HL-60 (cell line): ENCODE results near the gene DRC7.

Experiments
- DNase-seq, 2 experiments: peaks; one replicate each; pipeline ENCODE4 v3.0.0-alpha.2; 2010 to 2020; ENCODE audit warnings: low read depth in 1 of 2, low spot score in 1 of 2
- H3K27ac ChIP-seq: fragments of 250-450 bp; sonication (Bioruptor Pico); replicated peaks from 2 replicates; pipeline ENCODE4 v1.5.1; 2020; ENCODE audit warnings: mild to moderate bottlenecking, moderate library complexity
- H3K27me3 ChIP-seq: fragments of 250-450 bp; sonication (Bioruptor Pico); 2 replicates; pipeline ENCODE4 v1.5.1; 2021; ENCODE audit warnings: mild to moderate bottlenecking, moderate library complexity; ENCODE audit not compliant: insufficient read depth, poor library complexity, severe bottlenecking
- H3K4me3 ChIP-seq: replicated peaks from 2 replicates; pipeline ENCODE4 v1.5.1; 2011; ENCODE audit warnings: mild to moderate bottlenecking, control low read depth, low read length; ENCODE audit not compliant: insufficient read depth
- GABPA ChIP-seq: IDR thresholded peaks from 2 replicates; pipeline ENCODE4 v1.6.1; 2012; ENCODE audit warnings: low read depth
- POLR2AphosphoS5 ChIP-seq: IDR thresholded peaks from 2 replicates; pipeline ENCODE4 v1.6.1; 2012; ENCODE audit warnings: low read depth
- SPI1 ChIP-seq: IDR thresholded peaks from 2 replicates; pipeline ENCODE4 v1.6.1; 2012; ENCODE audit warnings: low read depth, mild to moderate bottlenecking, borderline replicate concordance
- TF ChIP-seq, protein P1 (sequence below): IDR thresholded peaks from 2 replicates; pipeline ENCODE4 v1.6.1; 2012; ENCODE audit warnings: low read depth; ENCODE audit not compliant: insufficient replicate concordance
- TF ChIP-seq, protein P2 (sequence below): IDR thresholded peaks from one replicate; pipeline ENCODE4 v1.5.1; 2011; ENCODE audit warnings: low read length, control low read depth, inconsistent platforms; ENCODE audit not compliant: insufficient read depth

Gene DRC7

DNA sequence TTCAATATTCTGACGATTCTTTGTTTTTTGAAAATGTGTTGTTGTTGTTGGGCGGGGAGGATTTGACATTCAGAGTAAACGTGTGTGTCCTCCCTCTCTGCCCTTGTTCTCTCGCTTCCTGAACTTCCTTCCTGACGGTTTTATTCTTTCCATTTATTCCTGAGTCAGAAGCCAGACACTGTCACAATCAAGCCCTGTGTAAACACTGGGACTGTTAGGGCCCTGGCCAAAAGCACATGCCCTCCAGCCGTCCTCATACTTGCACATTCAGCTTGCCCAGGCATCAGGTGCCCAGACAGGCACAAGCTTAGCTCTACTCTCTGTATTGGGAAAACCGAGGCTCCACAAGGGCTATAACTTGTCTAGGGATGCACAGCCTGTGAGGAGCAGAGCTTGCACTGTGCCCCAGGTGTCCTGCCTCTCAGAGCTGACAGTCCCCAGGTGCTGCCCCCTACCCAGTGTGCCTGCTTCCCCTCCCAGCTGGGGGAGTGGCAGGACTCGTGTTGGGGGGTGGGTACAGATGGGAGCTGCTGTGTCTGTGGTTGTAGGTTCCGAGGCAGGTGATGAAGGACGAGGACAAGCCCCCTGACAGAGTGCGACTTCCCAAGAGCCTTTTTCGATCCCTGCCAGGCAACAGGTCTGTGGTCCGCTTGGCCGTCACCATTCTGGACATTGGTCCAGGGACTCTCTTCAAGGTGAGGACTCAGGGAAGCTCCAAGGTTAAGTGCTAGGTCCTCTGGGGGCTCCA lies 16.8 kb upstream of the DRC7 start:
- TF ChIP-seq, protein P1, sequence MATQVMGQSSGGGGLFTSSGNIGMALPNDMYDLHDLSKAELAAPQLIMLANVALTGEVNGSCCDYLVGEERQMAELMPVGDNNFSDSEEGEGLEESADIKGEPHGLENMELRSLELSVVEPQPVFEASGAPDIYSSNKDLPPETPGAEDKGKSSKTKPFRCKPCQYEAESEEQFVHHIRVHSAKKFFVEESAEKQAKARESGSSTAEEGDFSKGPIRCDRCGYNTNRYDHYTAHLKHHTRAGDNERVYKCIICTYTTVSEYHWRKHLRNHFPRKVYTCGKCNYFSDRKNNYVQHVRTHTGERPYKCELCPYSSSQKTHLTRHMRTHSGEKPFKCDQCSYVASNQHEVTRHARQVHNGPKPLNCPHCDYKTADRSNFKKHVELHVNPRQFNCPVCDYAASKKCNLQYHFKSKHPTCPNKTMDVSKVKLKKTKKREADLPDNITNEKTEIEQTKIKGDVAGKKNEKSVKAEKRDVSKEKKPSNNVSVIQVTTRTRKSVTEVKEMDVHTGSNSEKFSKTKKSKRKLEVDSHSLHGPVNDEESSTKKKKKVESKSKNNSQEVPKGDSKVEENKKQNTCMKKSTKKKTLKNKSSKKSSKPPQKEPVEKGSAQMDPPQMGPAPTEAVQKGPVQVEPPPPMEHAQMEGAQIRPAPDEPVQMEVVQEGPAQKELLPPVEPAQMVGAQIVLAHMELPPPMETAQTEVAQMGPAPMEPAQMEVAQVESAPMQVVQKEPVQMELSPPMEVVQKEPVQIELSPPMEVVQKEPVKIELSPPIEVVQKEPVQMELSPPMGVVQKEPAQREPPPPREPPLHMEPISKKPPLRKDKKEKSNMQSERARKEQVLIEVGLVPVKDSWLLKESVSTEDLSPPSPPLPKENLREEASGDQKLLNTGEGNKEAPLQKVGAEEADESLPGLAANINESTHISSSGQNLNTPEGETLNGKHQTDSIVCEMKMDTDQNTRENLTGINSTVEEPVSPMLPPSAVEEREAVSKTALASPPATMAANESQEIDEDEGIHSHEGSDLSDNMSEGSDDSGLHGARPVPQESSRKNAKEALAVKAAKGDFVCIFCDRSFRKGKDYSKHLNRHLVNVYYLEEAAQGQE, result no peak
- TF ChIP-seq, protein P2, sequence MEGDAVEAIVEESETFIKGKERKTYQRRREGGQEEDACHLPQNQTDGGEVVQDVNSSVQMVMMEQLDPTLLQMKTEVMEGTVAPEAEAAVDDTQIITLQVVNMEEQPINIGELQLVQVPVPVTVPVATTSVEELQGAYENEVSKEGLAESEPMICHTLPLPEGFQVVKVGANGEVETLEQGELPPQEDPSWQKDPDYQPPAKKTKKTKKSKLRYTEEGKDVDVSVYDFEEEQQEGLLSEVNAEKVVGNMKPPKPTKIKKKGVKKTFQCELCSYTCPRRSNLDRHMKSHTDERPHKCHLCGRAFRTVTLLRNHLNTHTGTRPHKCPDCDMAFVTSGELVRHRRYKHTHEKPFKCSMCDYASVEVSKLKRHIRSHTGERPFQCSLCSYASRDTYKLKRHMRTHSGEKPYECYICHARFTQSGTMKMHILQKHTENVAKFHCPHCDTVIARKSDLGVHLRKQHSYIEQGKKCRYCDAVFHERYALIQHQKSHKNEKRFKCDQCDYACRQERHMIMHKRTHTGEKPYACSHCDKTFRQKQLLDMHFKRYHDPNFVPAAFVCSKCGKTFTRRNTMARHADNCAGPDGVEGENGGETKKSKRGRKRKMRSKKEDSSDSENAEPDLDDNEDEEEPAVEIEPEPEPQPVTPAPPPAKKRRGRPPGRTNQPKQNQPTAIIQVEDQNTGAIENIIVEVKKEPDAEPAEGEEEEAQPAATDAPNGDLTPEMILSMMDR, result no peak
- TF ChIP-seq POLR2AphosphoS5 (no peak), SPI1 (no peak), GABPA (no peak)
- DNase-seq, result no peak
- Histone ChIP-seq H3K27me3 (no peaks in the 10 kb centered on the region), H3K27ac (no peak overlapping the region), H3K4me3 (no peak overlapping the region)

DNA sequence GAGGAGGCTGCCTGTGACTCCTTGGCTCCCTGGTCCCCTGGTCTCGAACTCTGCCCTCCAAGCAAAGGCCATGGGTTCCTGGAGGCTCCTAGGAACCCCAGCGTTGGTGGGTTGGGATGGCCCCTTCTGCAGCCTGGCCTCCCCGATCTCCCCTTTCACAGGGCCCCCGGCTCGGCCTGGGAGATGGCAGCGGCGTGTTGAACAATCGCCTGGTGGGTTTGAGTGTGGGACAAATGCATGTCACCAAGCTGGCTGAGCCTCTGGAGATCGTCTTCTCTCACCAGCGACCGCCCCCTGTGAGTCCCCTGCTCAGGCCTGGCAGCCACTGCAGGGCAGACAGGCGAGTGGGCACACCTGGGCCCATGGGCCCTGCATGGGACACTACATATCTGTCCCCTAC lies 15.6 kb upstream of the DRC7 start:
- TF ChIP-seq, protein P2, result no peak
- TF ChIP-seq, protein P1, result no peak
- no peak for DNase-seq
- Histone ChIP-seq H3K27ac (no peak overlapping the region), H3K27me3 (no peaks in the 10 kb centered on the region), H3K4me3 (no peak overlapping the region)

DNA sequence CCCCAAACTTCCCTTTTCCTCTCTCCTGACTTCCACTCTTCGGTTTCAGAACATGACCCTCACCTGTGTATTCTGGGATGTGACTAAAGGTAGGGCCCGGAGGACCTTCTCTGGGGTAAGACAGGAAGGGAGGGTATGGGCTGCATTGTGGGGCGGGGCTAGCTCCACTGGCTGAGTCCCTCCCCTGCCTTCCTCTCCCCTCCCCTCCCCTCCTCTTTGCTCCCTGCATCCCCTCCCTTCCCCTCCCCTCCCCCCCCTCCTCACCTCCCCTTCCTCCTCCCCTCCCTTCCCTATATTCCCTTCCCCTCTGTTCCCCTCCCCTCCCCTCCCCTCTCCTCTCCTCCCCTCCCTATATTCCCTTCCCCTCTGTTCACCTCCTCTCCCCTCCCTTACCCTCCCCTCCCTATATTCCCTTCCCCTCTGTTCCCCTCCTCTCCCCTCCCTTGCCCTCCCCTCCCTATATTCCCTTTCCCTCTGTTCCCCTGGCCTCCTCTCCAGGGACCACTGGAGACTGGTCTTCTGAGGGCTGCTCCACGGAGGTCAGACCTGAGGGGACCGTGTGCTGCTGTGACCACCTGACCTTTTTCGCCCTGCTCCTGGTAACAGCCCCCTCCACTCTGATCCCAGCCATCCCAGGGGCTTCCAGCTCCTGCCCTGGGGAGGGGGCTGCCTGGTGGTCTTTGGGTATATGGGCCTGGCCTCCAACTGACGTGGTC lies 14.7 kb upstream of the DRC7 start:
- TF ChIP-seq, protein P1, result no peak
- TF ChIP-seq, protein P2, result no peak
- TF ChIP-seq SPI1, result no peak
- TF ChIP-seq POLR2AphosphoS5, result no peak
- TF ChIP-seq GABPA, result no peak
- Histone ChIP-seq H3K27ac (peak overlapping the region; percentile 34; the same call in 1 of the 2 replicates), H3K27me3 (no peaks in the 10 kb centered on the region), H3K4me3 (no peak overlapping the region)
- DNase-seq, result peak in 1 of 2 experiments; percentile 72
